Measurements from ENCODE around the gene MTMR3.

Gene MTMR3

DNA sequence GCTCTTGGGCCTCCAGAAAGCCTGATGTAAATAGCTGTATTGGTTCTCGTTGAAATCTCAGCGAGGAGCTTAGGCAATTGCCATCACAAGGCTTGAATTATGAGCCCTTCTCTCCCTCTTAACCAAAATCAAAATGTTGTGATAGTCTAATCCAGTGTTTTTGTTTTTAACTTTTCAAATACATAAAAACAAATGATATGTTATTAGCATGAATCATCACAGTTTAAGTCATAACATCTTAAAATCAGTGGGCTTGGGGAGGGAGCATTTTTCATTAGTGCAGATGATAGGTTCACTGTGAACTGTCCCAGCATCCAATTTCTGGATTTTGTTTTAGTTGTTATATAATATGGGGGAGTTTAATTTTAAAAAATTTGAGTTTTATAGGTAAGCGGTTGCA lies 148.4 kb downstream of the MTMR3 start:
- Histone ChIP-seq H3K4me1 (ENCODE audit: control insufficient read depth in 1 of 2, insufficient read depth in 1 of 2, low read depth in 1 of 2, low read length in 1 of 2) (no peaks in the 10 kb centered on the region), H3K9me3 (no peaks in the 10 kb centered on the region), H3K27ac (peak overlapping the region; percentile 2), H3K36me3 (peaks cover 96% of the 10 kb centered on the region), H3K27me3 (no peaks in the 10 kb centered on the region), H3K4me3 (ENCODE audit: low read depth in 1 of 2, low read length in 1 of 2) (no peak overlapping the region)
- no peak for TF ChIP-seq CTCF (IDR thresholded peaks at IDR 0.05)

DNA sequence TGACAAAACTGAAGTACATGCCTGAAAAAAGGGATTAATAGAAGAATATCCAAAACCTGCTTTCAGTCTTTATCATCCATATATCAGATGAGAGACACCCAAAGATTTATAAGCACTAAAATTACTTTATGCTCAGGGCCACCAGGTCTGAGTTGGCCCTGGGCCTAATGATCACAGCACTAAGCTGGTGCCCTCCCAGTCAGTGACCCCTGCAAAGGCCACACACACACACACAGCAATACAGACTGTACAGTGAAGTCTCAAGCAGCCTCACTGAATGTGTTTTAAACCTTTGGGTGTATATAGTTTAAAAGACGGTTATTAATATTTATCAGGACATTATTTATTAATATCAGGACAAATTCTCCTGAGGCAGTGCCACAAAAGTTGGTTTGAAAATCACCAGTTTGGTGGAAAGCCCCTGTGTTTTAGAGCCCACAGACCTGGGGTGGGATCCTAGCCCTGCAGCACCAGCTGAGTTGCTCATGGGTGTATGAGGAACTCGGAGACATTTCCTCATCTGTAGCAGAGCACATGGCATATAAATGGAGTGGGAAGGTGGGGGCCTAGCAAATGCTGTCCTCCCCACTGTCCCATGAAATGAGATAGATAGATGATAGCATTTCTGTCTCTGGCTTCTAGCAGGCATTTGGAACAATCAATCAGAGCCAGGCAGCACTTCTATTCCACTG lies 148.9 kb downstream of the MTMR3 start:
- H3K9me3 ChIP-seq, result no peaks in the 10 kb centered on the region
- H3K4me3 ChIP-seq (ENCODE audit: low read depth in 1 of 2, low read length in 1 of 2), result no peak overlapping the region
- TF ChIP-seq CTCF (IDR thresholded peaks at IDR 0.05), result no peak
- peak overlapping the region; percentile 2 for H3K27ac ChIP-seq
- peaks cover 96% of the 10 kb centered on the region for H3K36me3 ChIP-seq
- H3K27me3 ChIP-seq, result no peaks in the 10 kb centered on the region
- H3K4me1 ChIP-seq (ENCODE audit: control insufficient read depth in 1 of 2, insufficient read depth in 1 of 2, low read depth in 1 of 2, low read length in 1 of 2), result no peaks in the 10 kb centered on the region

GRCh38 chr22:30033137-30033536 lies 150.2 kb downstream of the MTMR3 start:
- H3K36me3 ChIP-seq, result peaks cover 83% of the 10 kb centered on the region
- no peaks in the 10 kb centered on the region for H3K27me3 ChIP-seq
- no peak overlapping the region for H3K4me3 ChIP-seq (ENCODE audit: low read depth in 1 of 2, low read length in 1 of 2)

DNA sequence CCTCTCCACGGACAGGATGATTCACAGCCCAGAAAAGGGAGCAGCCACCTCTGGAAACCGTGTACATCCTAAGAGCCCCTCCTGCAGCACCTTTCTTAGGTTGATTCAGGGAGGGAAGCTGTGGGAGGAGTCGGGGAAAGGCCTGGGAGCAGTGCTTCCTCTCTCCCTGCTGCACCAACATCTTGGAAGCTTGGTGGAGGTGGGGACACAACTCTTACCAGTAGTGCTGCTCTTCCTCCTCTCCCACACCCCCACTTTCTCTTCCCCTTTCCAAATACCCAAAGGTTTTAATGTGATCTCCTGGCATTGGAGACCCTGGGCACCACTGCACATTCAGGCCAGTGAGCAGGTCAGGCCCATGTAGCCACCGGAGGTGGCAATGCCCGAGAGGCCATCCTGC lies 150.9 kb downstream of the MTMR3 start:
- Histone ChIP-seq H3K36me3 (peaks cover 82% of the 10 kb centered on the region), H3K27me3 (no peaks in the 10 kb centered on the region), H3K27ac (peak overlapping the region; percentile 47), H3K9me3 (no peaks in the 10 kb centered on the region), H3K4me3 (ENCODE audit: low read depth in 1 of 2, low read length in 1 of 2) (no peak overlapping the region), H3K4me1 (ENCODE audit: control insufficient read depth in 1 of 2, insufficient read depth in 1 of 2, low read depth in 1 of 2, low read length in 1 of 2) (no peaks in the 10 kb centered on the region)
- TF ChIP-seq CTCF (IDR thresholded peaks at IDR 0.05), result no peak

More at GRCh38 chr22:30033137-30033536, 150.2 kb downstream of the MTMR3 start:
- no peak for TF ChIP-seq CTCF (IDR thresholded peaks at IDR 0.05)
- peak overlapping the region; percentile 47 for H3K27ac ChIP-seq
- H3K4me1 ChIP-seq (ENCODE audit: control insufficient read depth in 1 of 2, insufficient read depth in 1 of 2, low read depth in 1 of 2, low read length in 1 of 2), result no peaks in the 10 kb centered on the region
- H3K9me3 ChIP-seq, result no peaks in the 10 kb centered on the region

DNA sequence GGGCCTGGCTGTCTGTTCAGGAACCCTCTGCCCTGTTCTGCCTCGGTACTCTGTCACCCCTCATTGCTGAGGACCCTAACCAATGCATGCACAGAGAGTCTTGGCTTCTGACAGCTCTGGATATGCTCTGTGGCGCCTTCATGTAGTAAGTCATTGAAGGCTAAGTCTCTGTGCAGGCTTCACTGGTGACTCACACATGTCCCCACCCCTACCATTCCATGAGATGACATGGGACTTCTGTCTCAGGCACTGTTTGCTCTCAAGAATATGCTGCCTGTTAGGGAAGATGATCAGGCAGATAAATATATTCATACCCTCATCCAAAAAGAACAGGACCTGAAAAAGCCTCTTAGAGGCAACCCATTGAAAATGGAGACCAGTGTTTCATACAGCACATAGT lies 153.7 kb downstream of the MTMR3 start:
- no peaks in the 10 kb centered on the region for H3K9me3 ChIP-seq
- no peak overlapping the region for H3K27ac ChIP-seq
- H3K4me1 ChIP-seq (ENCODE audit: control insufficient read depth in 1 of 2, insufficient read depth in 1 of 2, low read depth in 1 of 2, low read length in 1 of 2), result peaks cover 10 to 12% of the 10 kb centered on the region in 2 experiments
- no peaks in the 10 kb centered on the region for H3K27me3 ChIP-seq
- H3K4me3 ChIP-seq (ENCODE audit: low read depth in 1 of 2, low read length in 1 of 2), result no peak overlapping the region
- H3K36me3 ChIP-seq, result peaks cover 55% of the 10 kb centered on the region
- no peak for TF ChIP-seq CTCF (IDR thresholded peaks at IDR 0.05)
